Naive B cell (primary cell): ENCODE measurements around the gene DNAH17. TPM values are rescaled to one million over a fixed set of nuclear protein-coding genes. Genes with fewer than 3 reads are reported as not detected.
"Not testable (repeated sequence)": the region's sequence is repeated elsewhere in the genome, so short reads cannot be mapped to it uniquely, and the experiment has no call there.

Experiments
- ATAC-seq, 2 donors: fragments of 150-1000 bp; cut with Tn5 transposase; 2 replicates each; pipeline ENCODE4 v1.10.0; 2021; ENCODE audit warnings: low read depth in 2 of 2, mild to moderate bottlenecking in 2 of 2, moderate library complexity in 2 of 2
- DNase-seq: peaks from one replicate; pipeline ENCODE4 v3.0.0; 2022
- H3K27ac Mint-ChIP-seq, 6 donors: one replicate each; pipeline ENCODE4 v1.8.0; 2020 to 2022; ENCODE audit warnings: mild to moderate bottlenecking in 6 of 6, mixed read lengths in 6 of 6, moderate library complexity in 5 of 6, inconsistent platforms in 2 of 6
- H3K27me3 Mint-ChIP-seq, 3 donors: one replicate each; pipeline ENCODE4 v1.8.0; 2021 to 2022; ENCODE audit warnings: mixed read lengths in 3 of 3, mild to moderate bottlenecking in 1 of 3
- H3K36me3 Mint-ChIP-seq, 2 donors: one replicate each; pipeline ENCODE4 v1.8.0; 2020 to 2022; ENCODE audit warnings: mixed read lengths in 2 of 2, inconsistent platforms in 1 of 2, mild to moderate bottlenecking in 1 of 2
- H3K4me1 Mint-ChIP-seq, 3 donors: one replicate each; pipeline ENCODE4 v1.8.0; 2020 to 2022; ENCODE audit warnings: mixed read lengths in 3 of 3, inconsistent platforms in 1 of 3, mild to moderate bottlenecking in 1 of 3, moderate library complexity in 1 of 3
- H3K4me3 Mint-ChIP-seq, 8 donors: one replicate each; pipeline ENCODE4 v1.8.0; 2020 to 2022; ENCODE audit warnings: mild to moderate bottlenecking in 8 of 8, mixed read lengths in 8 of 8, moderate library complexity in 8 of 8, inconsistent platforms in 2 of 8
- H3K9me3 Mint-ChIP-seq, 7 donors: one replicate each; pipeline ENCODE4 v1.8.0; 2020 to 2022; ENCODE audit warnings: mixed read lengths in 7 of 7, mild to moderate bottlenecking in 5 of 7, inconsistent platforms in 2 of 7, moderate library complexity in 1 of 7
- polyA plus RNA-seq, 6 donors: library from polyadenylated mRNA; unstranded; fragments of 300-500 nt; fragmentation: Illumina TruSeq; gene quantifications; one replicate each; pipeline ENCODE4 v1.2.3, GENCODE V29; 2021; ENCODE audit warnings: low read depth in 6 of 6

DNAH17 gene
- polyA plus RNA-seq, 6 donors from 2014 or later: 0.09 to 0.95 (median 0.13) TPM; not detected in 3

- H3K36me3 Mint-ChIP-seq: no peaks in the 10 kb centered on the region
- no peak overlapping the region for H3K4me3 Mint-ChIP-seq
- H3K4me1 Mint-ChIP-seq: peaks cover 0 to 5% (median 0%) of the 10 kb centered on the region in 3 donors
- ATAC-seq (no peak), DNase-seq (no peak)
- H3K27ac Mint-ChIP-seq: peak overlapping the region in 1 of 6 donors; percentile 38
- peaks cover 5 to 16% (median 12%) of the 10 kb centered on the region in 3 donors for H3K27me3 Mint-ChIP-seq
- no peaks in the 10 kb centered on the region for H3K9me3 Mint-ChIP-seq
Measured at GRCh38 chr17:78471635-78472034, 105.6 kb downstream of the DNAH17 start.

DNA sequence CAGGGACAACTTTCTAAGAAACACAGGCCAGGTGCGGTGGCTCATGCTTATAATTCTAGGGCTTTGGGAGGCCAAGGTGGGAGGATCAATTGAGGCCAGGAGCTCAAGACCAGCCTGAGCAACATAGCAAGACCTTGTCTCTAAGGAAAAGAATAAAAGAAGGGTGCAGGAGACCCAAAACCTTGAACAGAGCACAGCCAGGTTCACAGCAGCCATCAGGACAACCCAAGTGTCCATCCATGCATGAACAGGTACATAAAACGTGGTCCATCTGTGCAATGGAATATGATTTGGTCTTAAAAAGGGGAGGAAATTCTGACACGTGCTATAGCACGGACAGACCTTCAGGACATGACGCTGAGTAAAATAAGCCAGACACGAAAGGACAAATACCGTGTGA is 107.8 kb downstream of the DNAH17 start:
- Mint-ChIP-seq H3K4me1 (peaks cover 0 to 5% (median 0%) of the 10 kb centered on the region in 3 donors), H3K9me3 (no peaks in the 10 kb centered on the region), H3K27me3 (peaks cover 2 to 16% (median 12%) of the 10 kb centered on the region in 3 donors), H3K36me3 (no peaks in the 10 kb centered on the region), H3K27ac (no peak overlapping the region), H3K4me3 (no peak overlapping the region)
- DNase-seq: no peak
- ATAC-seq: no peak

DNA sequence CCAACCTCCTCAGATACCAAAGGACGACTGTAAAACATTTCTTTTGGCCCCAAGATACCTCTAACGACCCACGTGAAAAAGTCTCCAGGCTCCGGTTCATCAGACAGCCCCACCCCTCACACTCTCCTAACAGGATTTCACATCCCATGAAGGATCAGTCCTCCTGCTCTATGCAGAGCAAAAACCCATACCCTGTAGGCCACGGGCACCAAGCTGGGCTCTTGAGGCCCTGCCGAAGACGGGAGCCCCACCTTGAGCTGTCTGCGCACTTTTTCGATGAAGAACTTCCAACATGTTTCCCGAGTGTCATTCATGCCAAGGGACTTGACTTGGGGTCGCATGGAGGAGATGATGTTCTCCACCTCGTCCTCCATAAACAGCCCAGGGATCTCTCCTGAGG is 108.8 kb downstream of the DNAH17 start:
- Mint-ChIP-seq H3K27me3 (peaks cover 0 to 16% (median 12%) of the 10 kb centered on the region in 3 donors), H3K4me1 (peaks cover 0 to 5% (median 0%) of the 10 kb centered on the region in 3 donors), H3K9me3 (no peaks in the 10 kb centered on the region), H3K27ac (no peak overlapping the region), H3K4me3 (no peak overlapping the region), H3K36me3 (no peaks in the 10 kb centered on the region)
- ATAC-seq: no peak
- DNase-seq: no peak

DNA sequence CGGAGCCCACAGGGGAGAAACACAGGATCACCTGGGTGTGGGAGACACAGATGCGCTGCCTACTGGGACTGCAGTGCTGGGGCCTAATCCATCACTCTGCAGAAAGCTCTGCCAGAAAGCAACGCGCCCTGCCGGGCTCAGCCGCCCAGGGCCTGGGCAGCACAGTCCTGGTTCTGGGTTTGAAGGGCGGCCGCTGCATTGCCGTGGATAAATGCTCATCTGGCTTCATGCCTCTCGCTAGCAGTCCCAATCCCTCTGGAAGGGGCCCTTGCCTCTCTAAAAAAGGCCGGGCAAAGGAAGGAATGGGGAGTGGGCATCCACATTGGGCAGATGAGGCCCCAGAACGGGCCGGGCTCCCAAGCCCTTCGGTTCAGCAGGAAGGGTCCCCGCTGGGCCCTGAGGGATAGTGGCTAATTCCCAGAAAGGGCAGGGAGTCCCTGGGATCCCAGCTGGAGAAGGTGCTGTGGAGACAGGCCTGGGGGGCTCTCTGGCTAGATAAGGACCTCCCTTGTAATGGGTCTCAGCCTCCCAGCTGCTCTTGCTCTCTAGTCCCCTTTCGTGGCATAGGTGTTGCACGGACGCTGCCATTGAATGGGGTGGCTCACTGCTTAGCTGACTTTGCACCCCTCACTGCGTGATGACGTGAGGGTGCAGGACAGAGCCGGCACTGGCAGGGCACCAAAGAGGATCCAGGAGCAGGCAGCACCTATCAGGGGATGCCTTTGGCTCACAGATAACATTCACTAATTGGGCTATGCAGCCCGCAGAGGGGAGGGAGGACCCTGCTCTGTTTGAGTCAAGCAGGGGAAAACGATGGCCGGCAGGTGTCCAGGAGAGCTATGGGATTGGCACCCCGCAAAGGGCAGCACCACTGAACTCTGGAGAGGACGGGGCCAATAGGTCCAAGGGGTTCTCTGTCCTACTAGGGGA is 110.1 kb downstream of the DNAH17 start:
- Mint-ChIP-seq H3K4me3 (no peak overlapping the region), H3K9me3 (no peaks in the 10 kb centered on the region), H3K27ac (peak overlapping the region in 1 of 6 donors; percentile 13), H3K36me3 (no peaks in the 10 kb centered on the region), H3K27me3 (peaks cover 0 to 5% (median 5%) of the 10 kb centered on the region in 3 donors), H3K4me1 (no peaks in the 10 kb centered on the region)
- ATAC-seq (no peak), DNase-seq (no peak)

DNA sequence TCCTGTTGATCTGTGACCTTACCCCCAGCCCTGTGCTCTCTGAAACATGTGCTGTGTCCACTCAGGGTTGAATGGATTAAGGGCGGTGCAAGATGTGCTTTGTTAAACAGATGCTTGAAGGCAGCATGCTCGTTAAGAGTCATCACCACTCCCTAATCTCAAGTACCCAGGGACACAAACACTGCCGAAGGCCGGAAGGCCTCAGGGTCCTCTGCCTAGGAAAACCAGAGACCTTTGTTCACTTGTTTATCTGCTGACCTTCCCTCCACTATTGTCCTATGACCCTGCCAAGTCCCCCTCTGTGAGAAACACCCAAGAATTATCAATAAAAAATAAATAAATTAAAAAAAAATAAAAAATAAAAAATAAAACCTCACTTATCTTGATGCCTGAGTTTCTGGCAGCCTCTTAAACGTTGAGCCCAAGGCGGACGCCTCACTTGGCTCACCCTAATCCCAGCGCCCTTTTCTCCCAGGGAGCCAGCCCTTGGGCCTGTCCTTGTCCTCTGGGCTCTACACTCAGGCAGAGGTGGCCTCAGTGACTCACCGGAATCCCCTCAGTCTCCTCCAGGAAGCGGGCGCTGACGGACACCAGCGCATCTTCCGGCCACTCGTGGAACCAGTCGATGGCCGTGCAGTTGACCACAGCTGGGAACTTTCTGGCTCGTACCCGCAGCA is 110.9 kb downstream of the DNAH17 start:
- not testable (repeated sequence) for H3K27me3 Mint-ChIP-seq, H3K36me3 Mint-ChIP-seq, H3K27ac Mint-ChIP-seq, ATAC-seq, DNase-seq, H3K9me3 Mint-ChIP-seq, H3K4me3 Mint-ChIP-seq, H3K4me1 Mint-ChIP-seq

DNA sequence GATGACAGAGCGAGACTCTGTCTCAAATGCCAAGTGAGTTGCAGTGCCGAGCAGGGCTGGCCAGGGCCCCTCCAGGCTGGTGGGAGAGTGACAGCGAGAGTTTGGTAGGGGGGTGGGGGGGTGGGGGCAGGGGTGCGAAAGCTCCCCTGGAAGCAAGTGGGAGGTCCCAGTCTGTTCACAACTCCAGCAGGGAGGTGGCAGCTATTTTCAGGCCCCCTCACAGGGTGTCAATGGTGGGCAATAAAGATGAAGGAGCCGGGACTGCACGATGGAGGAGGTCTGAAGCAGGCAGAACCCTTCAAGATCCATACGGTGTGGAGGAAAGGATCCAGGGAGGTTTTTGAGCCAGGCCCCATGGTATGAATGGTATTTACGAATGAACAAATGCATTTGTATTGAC is 115.0 kb downstream of the DNAH17 start:
- no peaks in the 10 kb centered on the region for H3K27me3 Mint-ChIP-seq
- ATAC-seq: no peak
- H3K4me3 Mint-ChIP-seq: no peak overlapping the region

GRCh38 chr17:78461799-78462053 is 115.5 kb downstream of the DNAH17 start:
- DNase-seq (no peak), ATAC-seq (no peak)
- Mint-ChIP-seq H3K4me3 (no peak overlapping the region), H3K9me3 (no peaks in the 10 kb centered on the region), H3K27ac (no peak overlapping the region), H3K27me3 (no peaks in the 10 kb centered on the region), H3K4me1 (no peaks in the 10 kb centered on the region), H3K36me3 (no peaks in the 10 kb centered on the region)

More for the DNA sequence above, 115.0 kb downstream of the DNAH17 start:
- no peak for DNase-seq
- Mint-ChIP-seq H3K9me3 (no peaks in the 10 kb centered on the region), H3K27ac (peak overlapping the region in 1 of 6 donors; percentile 59), H3K4me1 (no peaks in the 10 kb centered on the region), H3K36me3 (no peaks in the 10 kb centered on the region)

DNA sequence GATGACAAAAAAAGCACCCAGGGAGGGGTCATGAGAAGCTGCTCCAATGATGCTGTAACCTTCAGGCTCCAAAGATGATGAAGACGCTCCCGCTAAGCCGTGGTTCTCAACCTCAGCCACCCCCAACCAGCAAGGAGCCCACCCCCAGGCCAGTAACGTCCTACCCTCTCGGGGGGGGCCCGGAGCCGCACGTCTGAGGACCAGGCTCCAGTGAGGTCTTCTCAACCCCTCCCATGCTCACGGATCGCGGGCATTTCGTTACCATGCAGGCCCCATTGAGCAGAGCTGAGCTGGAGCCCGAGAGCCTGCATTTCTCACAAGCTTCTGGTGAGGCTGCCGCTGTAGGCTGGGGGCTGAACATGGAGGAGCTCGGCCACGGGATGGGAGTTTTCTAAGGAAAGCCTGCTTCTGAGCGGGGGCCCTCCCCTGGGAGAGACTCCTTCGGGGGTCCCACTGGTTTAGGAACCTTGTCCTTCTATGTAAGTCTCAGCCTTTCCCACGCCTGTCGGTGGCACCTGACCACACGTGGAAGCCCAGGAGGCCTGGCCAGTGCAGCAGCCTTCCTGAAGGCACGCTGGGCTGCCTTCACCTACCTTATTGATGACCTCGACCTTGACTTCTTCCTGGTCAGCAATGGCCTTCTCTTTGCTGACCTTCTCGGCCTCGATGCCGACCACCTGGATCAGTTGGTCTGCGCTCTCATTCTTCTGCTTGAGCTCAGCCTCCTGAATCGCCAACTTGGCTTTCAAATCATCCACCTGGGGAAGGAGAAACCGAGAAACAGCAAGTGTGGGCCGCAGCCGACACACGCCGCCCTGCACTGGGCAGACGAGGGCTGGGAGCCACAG is 116.0 kb downstream of the DNAH17 start:
- Mint-ChIP-seq H3K4me1 (no peaks in the 10 kb centered on the region), H3K27me3 (no peaks in the 10 kb centered on the region)

GRCh38 chr17:78460176-78460675 is 117.0 kb downstream of the DNAH17 start:
- H3K36me3 Mint-ChIP-seq: no peaks in the 10 kb centered on the region
- DNase-seq: no peak
- no peaks in the 10 kb centered on the region for H3K27me3 Mint-ChIP-seq
- no peaks in the 10 kb centered on the region for H3K9me3 Mint-ChIP-seq
- H3K27ac Mint-ChIP-seq: no peak overlapping the region
- no peak for ATAC-seq
- no peaks in the 10 kb centered on the region for H3K4me1 Mint-ChIP-seq
- H3K4me3 Mint-ChIP-seq: no peak overlapping the region

More for the DNA sequence above, 116.0 kb downstream of the DNAH17 start:
- ATAC-seq: no peak
- Mint-ChIP-seq H3K36me3 (no peaks in the 10 kb centered on the region), H3K9me3 (no peaks in the 10 kb centered on the region), H3K4me3 (no peak overlapping the region), H3K27ac (no peak overlapping the region)
- DNase-seq: no peak

- Mint-ChIP-seq H3K27ac (no peak overlapping the region), H3K9me3 (no peaks in the 10 kb centered on the region), H3K4me1 (no peaks in the 10 kb centered on the region), H3K36me3 (no peaks in the 10 kb centered on the region), H3K4me3 (no peak overlapping the region), H3K27me3 (no peaks in the 10 kb centered on the region)
- DNase-seq: no peak
- no peak for ATAC-seq
Measured at GRCh38 chr17:78459696-78460095, 117.5 kb downstream of the DNAH17 start.

DNA sequence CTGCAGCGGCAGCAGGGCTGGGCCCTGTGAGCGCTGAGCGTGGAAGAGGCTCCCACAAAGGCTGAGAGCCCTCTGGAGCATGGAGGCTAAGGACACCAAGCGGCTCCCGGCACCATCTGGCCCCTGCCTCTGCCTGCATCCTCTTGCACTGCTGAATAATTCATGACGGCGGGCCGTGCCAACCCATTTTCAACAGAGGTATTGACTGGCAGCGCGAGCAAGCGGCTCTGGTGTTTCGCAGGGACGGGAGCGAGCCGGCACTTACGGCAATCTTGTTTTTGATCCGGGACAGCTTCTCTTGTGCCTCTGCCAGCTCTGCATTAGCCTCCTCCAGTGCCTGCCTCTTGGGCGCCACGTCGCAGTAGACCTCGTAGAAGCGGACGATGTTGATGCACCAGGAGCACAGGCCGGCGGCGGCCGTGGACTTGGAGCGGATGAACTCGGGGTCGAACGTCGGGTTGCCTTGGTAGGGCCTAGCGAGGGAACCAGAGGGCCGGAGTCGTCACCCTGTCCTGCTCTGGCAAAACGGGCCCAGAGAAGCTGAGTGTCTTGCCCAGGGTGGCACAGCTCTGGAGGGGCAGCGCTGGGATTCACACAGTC is 118.4 kb downstream of the DNAH17 start:
- no peaks in the 10 kb centered on the region for H3K27me3 Mint-ChIP-seq
- H3K4me3 Mint-ChIP-seq: no peak overlapping the region
- DNase-seq (no peak), ATAC-seq (no peak)
- H3K4me1 Mint-ChIP-seq: no peaks in the 10 kb centered on the region
- H3K9me3 Mint-ChIP-seq: no peaks in the 10 kb centered on the region
- H3K36me3 Mint-ChIP-seq: no peaks in the 10 kb centered on the region
- H3K27ac Mint-ChIP-seq: no peak overlapping the region

DNA sequence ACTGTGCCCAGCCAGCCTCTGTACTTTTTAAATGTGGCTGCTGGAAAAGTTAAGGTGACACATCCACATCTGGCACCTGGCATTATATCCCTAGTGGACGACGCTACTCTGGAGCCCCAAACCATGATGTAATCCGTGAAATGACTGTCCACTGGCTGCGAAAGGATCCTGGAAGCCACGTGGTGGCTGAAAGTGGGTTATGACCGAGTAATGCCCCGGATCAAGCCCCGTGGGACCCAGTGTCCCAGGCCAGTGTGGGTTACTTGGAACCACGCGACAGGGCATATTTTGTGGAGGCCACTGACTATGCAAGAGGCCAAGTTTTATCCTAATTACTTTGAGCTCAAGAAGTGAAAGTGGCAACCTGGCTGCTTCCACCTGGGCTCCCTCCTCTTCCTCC is 119.1 kb downstream of the DNAH17 start:
- DNase-seq: no peak
- Mint-ChIP-seq H3K36me3 (no peaks in the 10 kb centered on the region), H3K27me3 (no peaks in the 10 kb centered on the region), H3K4me3 (no peak overlapping the region), H3K4me1 (no peaks in the 10 kb centered on the region), H3K27ac (no peak overlapping the region), H3K9me3 (no peaks in the 10 kb centered on the region)
- ATAC-seq: no peak

DNA sequence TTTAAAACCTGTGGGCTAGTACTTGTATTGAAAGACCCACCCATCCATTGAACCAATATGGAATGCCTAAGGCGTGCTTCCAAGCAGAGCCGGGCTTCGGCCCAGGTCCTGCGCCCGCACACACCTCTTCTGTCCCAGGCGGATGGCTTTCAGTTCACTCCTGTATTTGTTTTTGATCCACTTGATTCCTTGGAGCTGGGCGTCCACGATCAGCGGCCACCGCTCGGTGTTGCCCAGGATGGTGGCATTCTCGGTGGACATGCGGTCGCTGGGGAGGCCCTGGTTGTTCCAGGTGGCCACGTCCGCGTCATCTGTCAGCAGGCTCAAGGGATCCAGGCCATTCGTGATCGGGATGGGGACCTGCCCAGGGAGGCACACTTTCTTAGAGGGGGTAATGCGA is 122.8 kb downstream of the DNAH17 start:
- no peak overlapping the region for H3K4me3 Mint-ChIP-seq
- H3K27ac Mint-ChIP-seq: no peak overlapping the region
- ATAC-seq (no peak), DNase-seq (no peak)
- H3K27me3 Mint-ChIP-seq: no peaks in the 10 kb centered on the region
- H3K4me1 Mint-ChIP-seq: peaks cover 0 to 5% (median 0%) of the 10 kb centered on the region in 3 donors
- no peaks in the 10 kb centered on the region for H3K36me3 Mint-ChIP-seq
- no peaks in the 10 kb centered on the region for H3K9me3 Mint-ChIP-seq
